Ishikawa (cell line): ENCODE data around the gene PFDN2.

ENCODE experiments used
- CEBPB ChIP-seq: IDR thresholded peaks from 2 replicates; pipeline ENCODE4 v1.6.1; 2012
- CREB1 ChIP-seq: IDR thresholded peaks from 2 replicates; pipeline ENCODE4 v1.6.1; 2012; ENCODE audit warnings: low read depth
- EGR1 ChIP-seq: IDR thresholded peaks from 2 replicates; pipeline ENCODE4 v1.6.1; 2012
- EP300 ChIP-seq: IDR thresholded peaks from 2 replicates; pipeline ENCODE4 v1.6.1; 2012; ENCODE audit warnings: borderline replicate concordance
- FOXM1 ChIP-seq: IDR thresholded peaks from 2 replicates; pipeline ENCODE4 v1.6.1; 2012; ENCODE audit warnings: low read depth, borderline replicate concordance
- MAX ChIP-seq: IDR thresholded peaks from 2 replicates; pipeline ENCODE4 v1.6.1; 2012
- NFIC ChIP-seq: IDR thresholded peaks from 2 replicates; pipeline ENCODE4 v1.6.1; 2012
- RAD21 ChIP-seq: IDR thresholded peaks from 2 replicates; pipeline ENCODE4 v1.6.1; 2012; ENCODE audit warnings: low read depth
- REST ChIP-seq: IDR thresholded peaks from 2 replicates; pipeline ENCODE4 v1.6.1; 2012; ENCODE audit warnings: low read depth, mild to moderate bottlenecking
- TAF1 ChIP-seq: IDR thresholded peaks from 2 replicates; pipeline ENCODE4 v1.6.1; 2012; ENCODE audit warnings: low read depth, mild to moderate bottlenecking
- TCF12 ChIP-seq: IDR thresholded peaks from 2 replicates; pipeline ENCODE4 v1.6.1; 2012; ENCODE audit warnings: low read depth
- TEAD4 ChIP-seq: IDR thresholded peaks from 2 replicates; pipeline ENCODE4 v1.6.1; 2012
- USF1 ChIP-seq: IDR thresholded peaks from 2 replicates; pipeline ENCODE4 v1.6.1; 2012
- YY1 ChIP-seq: IDR thresholded peaks from 2 replicates; pipeline ENCODE4 v1.6.1; 2012; ENCODE audit warnings: low read depth
- ZBTB7A ChIP-seq: IDR thresholded peaks from 2 replicates; pipeline ENCODE4 v1.6.1; 2012; ENCODE audit warnings: low read depth

The PFDN2 gene

DNA sequence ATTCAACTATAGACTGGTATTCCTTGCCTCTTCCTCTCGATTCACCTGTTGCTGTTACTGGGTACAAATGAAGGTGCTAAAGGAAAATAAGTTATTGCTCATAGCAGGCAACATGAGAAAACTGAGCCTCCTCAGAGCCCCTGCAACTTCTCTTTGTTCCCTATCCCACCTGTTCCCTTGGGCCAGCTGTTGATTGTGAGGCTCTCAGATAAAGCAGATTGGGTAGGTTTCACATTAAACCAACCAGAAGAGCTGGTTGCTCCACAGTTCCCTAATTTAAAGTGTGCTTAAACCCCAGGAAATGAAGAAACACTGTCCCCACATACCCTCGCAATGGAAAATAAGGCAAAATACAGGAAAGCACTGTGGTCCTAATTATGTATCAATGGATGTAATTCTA lies 9.8 kb upstream of the PFDN2 start:
- TF ChIP-seq NFIC (no peak), ZBTB7A (no peak), MAX (no peak), EGR1 (no peak), FOXM1 (no peak), TAF1 (no peak), REST (no peak), EP300 (no peak), RAD21 (no peak), TCF12 (no peak), TEAD4 (no peak), CEBPB (no peak), CREB1 (no peak)

DNA sequence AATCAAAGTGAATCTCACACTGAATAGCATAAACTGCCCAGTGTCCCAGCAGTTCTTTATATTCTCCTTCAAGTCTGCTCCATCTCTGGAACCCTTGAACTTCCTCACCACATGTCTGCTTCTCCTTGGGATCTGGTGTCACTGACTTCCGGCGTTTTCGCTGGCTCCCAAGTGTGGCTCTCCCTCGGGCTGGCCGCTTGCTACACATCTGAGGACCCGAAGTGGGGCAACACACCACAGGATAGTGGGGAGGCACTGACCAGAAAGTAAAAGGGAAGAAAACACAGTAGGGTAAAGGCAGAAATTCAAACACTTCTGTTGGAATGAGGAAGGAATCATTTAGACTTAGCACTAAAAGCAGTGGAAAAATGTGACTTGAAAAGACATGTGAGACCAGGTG lies 5.1 kb upstream of the PFDN2 start:
- no peak for TF ChIP-seq ZBTB7A
- no peak for TF ChIP-seq CREB1
- no peak for TF ChIP-seq TCF12
- no peak for TF ChIP-seq CEBPB
- TF ChIP-seq TEAD4, result no peak
- TF ChIP-seq MAX, result no peak
- TF ChIP-seq RAD21, result no peak
- no peak for TF ChIP-seq NFIC
- no peak for TF ChIP-seq FOXM1
- no peak for TF ChIP-seq EP300
- TF ChIP-seq YY1, result no peak
- no peak for TF ChIP-seq TAF1
- TF ChIP-seq EGR1, result no peak
- no peak for TF ChIP-seq REST
- TF ChIP-seq USF1, result no peak

DNA sequence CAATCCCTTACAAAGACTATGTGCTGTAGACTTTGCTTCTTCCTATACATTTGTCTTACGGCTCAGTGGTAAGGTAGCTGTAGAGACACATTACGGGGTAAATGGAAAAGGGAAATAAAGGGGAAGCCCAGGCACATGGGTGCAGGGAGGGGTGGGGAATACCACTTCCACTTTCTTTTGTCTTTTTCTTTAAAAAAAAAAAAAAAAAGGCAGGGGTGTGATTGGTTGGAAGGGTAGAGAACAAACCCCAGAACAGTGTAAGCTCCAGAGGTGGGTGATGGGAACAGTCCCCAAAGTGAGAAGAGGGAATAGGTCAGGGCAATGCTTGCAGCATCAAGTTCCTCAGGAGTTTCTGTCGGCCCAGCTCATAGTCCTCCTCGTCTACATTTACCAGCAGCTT lies 4.0 kb upstream of the PFDN2 start:
- TF ChIP-seq CEBPB, result no peak
- TF ChIP-seq FOXM1, result no peak
- TF ChIP-seq CREB1, result no peak
- no peak for TF ChIP-seq RAD21
- no peak for TF ChIP-seq TCF12
- TF ChIP-seq TAF1, result no peak
- TF ChIP-seq YY1, result no peak
- no peak for TF ChIP-seq EP300
- TF ChIP-seq ZBTB7A, result no peak
- no peak for TF ChIP-seq USF1
- no peak for TF ChIP-seq NFIC
- no peak for TF ChIP-seq MAX
- TF ChIP-seq TEAD4, result no peak
- TF ChIP-seq REST, result no peak
- TF ChIP-seq EGR1, result no peak

GRCh38 chr1:161121042-161121650 lies 3.3 kb upstream of the PFDN2 start:
- TF ChIP-seq REST, result no peak
- no peak for TF ChIP-seq TEAD4
- no peak for TF ChIP-seq TCF12
- no peak for TF ChIP-seq EP300
- TF ChIP-seq ZBTB7A, result no peak
- no peak for TF ChIP-seq YY1
- no peak for TF ChIP-seq RAD21
- TF ChIP-seq NFIC, result no peak
- TF ChIP-seq MAX, result no peak
- TF ChIP-seq TAF1, result no peak
- no peak for TF ChIP-seq CEBPB
- no peak for TF ChIP-seq EGR1
- no peak for TF ChIP-seq USF1
